Stimulated activated CD4-positive, alpha-beta T cell treated with anti-CD3 and anti-CD28 coated beads, Interleukin-12 subunit alpha, Interleukin-12 subunit beta, amount 100 ng/mL, for 24 hours (primary cell): ENCODE results near the gene SLC25A48.

Experiments used
- DNase-seq, 2 experiments: peaks; one replicate each; pipeline ENCODE4 v3.0.0-alpha.2; 2020; ENCODE audit warnings: low read depth in 2 of 2

SLC25A48 gene

DNA sequence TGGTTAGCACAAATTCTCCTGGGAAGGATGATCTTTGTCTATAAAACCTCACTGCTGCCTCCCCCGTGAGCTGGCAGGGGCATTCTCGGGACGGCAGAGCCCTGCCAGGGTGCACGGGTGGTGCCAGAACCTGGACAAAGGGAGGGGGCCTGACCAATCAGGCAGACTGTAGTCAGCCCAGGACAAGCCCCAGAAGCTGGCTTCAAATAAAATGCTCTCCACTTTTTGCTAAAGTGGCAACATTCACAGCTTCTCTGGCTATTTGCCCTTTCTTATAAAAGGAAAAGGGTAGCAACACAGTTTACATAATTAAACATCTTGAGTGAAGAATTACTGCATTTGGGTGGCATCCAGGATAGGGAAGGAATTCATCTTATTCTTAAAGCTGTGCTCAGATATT, 46.8 kb downstream of the SLC25A48 start:
- no peak for DNase-seq

DNA sequence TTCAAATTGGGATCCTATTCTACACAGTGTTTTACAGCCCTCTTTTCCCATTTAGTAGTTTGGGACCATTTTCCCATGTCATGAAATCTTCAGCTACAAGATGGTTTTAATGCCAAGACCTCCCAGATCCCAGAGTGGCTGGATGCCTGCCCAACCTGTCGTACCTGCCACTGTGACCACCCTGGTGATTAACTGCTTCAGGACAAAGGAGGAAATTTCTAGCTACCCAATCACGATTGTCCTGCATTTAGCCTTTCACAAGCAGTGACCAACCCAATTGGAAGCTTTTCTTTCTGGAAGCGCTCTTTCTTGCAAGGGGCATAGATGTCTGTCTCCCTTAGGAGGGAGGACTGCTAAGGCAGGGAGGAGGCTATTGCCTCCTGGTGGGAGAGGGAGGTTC, 47.4 kb downstream of the SLC25A48 start:
- no peak for DNase-seq

DNA sequence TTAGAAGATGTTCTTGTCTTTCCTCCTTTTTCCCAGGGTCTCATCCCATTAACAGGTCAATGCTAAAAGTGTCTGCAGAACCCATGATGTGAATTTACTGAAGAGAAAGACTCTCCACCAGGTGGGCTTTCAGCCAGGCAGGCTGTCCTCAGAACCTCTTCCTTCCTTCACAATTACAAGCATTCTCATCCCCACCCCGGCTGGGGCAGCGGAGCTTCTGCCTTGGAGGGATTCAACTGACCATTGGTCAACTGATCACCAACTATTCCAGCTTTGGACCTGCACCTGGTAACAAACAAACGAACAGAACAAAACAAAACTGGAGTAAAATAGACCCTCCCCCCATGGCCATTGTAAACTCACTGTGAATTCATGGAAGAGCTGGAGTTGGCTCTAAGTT, 48.6 kb downstream of the SLC25A48 start:
- no peak for DNase-seq

DNA sequence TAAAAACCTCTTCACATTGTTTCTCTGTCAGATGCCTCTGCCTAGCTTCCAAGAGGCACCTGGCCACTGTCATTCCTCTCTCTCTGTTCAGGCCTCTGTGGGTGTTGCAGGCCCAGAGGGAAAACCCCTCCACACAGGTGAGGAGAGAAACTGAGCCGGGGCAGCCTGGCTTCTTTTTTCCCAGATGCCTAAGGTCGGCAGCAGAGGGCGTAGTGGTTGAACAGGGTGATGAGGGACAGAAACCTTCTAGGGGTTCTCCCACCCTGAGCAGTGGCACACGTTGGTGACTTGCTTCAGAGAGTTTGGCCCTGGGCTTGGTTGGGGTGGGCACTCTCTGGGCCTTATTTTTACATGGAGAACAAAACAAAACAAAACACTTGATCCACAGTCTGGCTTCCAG, 49.0 kb downstream of the SLC25A48 start:
- DNase-seq = no peak

DNA sequence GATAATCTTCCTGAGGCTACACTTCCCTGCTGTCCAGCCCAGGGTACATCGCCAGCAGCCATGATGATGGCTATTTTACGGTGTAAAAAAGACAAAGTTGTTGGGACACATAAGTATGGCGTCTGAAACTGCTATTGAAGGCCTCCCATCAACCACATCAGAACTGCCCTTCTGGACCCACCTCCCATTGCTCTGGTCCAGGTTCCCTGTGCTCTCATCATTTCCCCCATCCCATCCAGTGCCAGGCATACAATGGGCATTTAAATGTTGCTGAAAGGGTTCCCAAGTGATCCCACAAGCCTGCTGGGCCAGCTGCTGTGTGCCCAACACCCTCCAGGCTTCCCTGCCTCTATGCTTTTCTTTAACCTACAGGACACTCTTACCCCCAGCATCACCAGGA, 50.6 kb downstream of the SLC25A48 start:
- no peak for DNase-seq

DNA sequence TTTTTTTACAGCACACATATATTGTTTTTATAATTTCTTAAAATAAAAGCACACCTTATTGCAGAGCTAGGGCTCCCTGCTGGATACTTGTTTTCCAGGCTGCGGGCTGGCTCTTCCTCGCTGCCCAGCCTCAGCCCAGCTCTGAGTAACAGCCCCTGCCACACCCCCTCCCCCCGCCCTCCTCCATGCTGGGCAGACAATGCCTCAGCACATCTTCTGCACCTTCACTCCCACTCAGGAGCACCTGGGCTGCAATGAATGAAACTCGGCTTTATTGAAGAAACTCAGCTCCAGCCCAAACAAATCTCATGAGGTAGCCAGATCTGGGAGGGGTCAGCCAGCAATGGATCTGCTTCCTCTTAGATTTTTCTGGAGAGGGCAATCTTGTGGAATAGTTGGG, 51.7 kb downstream of the SLC25A48 start:
- no peak for DNase-seq

DNA sequence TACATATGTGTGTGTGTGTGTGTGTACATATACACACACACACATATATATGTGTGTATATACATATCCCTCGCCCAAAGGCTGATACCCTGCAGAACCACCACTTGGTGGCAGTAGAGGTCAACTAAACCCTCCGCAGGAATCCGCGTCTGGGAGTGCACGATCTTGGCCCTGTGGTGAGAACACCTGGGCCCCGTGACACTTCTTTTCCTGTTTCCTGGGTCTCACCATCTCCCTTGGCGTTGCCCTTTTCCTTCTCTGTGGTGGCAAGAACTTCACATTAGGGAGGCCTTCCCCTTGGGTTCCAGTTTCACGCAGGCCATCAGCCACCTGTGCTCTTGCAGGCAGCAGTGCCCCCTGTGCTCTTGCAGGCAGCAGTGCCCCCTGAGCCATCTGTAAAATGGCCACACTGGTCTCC, 53.0 kb downstream of the SLC25A48 start:
- DNase-seq = peak; percentile 24 to 52

DNA sequence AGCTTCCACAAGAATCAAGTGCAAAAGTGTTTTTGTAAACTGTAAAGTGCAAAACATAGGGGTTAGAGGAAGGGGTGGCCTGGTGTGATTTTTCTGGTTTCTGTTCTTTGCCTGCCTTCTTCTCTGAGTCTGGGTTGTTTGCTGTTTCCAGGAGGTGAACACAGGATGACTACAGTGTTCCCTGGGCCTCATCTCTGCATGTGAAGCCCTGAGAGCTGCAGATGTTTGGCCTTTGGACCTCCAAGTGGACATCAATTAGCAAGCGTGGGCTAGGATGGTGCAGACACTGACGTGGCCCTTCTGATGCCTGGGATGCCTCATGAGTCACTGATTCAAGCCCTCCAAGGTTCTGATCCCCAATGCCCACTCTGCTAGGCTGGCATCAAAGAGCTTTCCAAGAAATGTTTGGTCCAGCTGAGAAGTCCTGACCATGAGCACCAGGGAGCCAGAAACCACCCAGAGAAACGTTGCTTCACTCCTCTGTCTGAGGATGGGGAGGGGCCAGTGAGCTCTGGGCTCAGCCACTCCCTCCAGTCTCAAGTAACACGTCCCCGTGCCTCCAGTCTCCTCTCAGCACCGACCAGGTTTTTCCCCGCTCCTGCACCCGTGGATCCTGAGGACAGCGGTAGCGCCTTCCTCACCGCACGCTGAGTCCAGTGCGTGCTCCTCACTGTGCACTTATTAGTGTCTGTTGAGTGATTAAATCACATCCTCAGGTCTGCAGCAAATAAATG, 53.6 kb downstream of the SLC25A48 start:
- DNase-seq = no peak

DNA sequence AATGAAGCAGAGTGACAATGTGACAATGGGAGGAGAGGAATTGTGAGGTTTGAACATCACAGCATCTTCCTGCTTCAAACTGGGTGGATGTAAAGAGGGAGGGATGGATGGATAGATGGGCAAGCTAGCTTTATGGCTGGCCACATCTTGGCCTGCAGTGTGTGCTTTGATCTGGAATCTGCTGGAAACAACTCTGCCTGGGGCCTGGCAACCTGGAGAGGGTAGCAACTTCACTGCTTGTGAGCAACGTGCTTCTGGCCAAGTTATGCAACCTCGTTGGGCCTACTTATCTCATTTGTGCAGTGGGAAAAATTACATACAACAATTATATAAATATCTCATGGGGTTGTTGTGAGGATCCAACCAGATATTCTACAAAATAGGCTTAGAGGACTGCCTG, 55.8 kb downstream of the SLC25A48 start:
- no peak for DNase-seq

DNA sequence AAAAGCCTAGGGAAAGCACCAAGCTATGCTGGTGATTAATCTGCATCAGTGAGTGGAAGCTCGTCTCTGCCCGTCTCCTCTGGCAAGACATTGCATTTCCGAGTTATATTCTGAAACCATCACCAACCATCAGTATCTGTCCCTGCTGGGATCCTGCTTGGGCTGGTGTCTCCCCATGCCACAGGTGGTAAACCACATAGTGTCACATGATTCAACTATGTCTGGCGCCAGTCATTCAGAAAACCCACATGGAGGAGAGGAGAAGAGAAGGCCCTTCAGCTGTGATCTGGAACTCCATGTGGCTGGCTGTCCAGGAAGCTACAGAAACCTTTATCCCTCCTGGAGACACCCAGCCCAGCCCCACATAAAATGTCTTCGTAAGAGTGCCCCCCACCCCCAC, 56.4 kb downstream of the SLC25A48 start:
- peak; percentile 4 to 37 for DNase-seq

DNA sequence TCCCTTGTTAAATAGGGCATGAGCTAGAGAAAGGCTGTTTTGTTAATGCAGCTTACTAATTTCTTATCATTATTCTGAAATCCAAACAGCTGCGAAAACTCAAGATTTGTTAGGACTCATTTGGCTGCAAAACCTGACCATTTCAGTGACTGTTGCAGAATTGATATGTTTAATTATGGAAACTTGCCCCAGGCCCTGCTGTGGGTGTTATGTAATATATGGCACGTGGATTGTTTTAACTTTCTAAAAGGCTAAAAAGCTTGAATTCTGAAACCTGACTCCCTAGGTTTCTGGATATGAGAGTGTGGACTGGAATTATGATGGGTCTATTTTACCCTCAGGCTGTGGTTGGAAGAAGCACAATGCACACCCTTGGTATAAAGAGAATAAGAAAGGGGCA, 56.8 kb downstream of the SLC25A48 start:
- DNase-seq = no peak

DNA sequence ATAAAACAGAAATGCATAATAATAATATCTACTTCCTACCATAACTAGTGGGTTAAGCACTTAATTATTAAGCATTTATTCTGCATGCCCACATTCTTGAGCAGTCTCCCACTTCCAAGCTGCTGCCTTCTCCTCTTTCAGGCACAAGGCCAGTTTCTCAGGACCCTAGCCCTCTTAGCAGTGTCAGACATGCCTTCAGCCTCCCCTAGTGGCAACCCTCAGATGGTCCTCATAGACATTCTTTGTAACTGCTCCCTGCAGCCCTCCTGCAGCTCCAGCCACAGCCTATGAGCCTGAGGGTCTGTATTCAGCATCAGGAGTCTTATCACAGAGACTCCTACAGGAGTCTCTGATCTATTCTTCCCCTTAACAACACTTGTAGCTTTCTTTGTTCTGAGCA, 57.3 kb downstream of the SLC25A48 start:
- no peak for DNase-seq

DNA sequence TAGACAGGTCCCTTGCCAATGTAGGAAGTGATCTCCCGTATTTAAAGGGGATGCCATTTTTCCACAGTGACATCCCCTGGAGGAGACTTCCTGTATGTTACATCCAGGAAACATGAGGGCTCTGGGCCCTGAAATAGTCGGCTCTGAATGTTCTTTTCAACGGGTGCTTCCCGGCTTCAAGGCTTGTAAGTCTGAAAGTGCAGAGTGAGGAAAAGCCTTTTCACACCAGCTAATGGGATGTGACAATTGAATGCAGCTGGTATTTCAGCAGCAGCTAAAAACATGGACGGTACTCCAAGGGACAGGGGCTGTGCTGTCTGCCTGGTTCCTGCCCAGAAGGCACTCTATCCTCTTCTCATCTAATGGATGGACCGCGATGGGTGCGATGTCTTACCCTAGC, 59.8 kb downstream of the SLC25A48 start:
- no peak for DNase-seq

DNA sequence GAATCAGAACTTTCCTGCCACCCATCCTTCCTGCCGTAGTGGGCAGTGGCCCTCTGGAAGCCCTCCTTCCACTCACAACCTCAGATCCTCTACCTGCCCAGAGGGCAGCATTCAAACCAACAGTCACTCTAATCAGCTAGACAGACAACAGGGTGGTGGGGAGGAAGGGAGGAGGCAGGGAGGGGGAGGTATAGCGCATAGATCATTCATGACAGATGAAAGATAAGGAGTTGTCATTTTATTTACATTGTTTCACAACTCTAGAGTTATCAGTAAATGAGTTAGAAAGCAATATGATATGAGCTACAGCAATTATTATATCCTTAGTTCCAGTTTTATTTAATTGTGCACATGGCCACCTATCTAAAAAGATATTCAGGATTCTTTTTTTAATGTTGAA, 60.3 kb downstream of the SLC25A48 start:
- no peak for DNase-seq

DNA sequence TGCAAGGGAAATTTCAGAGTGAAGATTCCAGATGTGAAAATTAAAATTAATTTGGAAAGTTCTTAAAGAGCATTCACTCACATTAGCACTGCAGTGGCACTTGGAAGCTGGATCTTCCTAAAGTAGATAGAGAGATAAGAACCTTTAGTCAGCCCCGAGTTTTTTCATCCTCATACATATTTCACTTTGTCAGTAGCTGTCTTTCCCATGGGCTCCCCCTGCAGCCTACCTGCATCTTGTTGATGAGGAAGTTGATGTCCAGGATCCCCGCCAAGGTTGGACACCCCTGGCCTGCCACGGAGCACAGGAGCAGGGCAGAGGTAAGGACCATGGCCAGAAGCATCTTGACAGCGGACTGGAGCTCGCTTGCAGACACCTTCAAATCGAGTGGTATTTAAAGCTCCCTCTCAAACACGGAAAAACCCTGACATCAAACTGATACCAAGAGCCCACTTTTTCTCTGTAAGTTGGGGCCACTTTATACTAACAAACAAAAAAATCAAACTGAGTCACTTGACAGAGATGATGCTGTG, 61.1 kb downstream of the SLC25A48 start, which contains the start of gene IL9:
IL9 (minus strand) TSS at position 368 of the 533 bp plus-strand sequence; CDS start at position 343, 25 bp downstream.
- DNase-seq = no peak

DNA sequence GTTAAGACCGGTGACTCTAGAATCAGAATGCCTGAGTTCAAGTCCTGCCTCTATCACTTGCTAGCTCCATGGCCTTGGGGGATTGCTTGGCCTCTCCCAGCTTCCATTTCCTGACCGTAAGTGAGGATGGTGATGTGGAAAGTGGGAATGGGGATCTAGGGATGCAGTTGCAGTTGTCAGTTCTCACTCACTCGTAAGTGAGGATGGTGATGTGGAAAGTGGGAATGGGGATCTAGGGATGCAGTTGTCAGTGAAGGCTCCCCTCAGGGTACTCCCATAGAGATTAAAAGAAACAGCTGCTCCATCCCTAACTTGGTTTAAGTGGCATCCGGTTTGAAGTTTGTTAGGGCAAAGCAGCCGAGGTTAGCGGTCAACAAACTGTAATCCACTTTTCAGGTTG, 64.2 kb downstream of the SLC25A48 start:
- no peak for DNase-seq

DNA sequence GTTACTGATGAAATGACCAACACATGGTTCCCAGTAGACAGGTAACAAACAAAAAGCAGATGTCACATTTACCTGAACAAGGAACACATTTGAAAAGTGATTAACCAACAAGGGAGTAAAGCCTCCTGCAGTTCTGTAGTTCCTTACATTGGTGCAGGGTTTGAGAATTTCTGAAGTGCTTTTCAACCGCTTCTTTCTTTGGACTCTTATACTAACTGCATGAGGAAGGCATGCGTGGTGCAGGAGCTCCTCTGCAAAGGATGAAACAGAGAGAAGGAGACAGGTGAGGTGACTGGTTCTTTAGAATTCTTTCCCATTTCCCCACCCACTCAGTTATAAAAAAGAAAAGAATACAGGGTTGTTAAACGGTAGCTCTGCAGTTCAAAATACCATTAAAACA, 65.8 kb downstream of the SLC25A48 start:
- DNase-seq = no peak

DNA sequence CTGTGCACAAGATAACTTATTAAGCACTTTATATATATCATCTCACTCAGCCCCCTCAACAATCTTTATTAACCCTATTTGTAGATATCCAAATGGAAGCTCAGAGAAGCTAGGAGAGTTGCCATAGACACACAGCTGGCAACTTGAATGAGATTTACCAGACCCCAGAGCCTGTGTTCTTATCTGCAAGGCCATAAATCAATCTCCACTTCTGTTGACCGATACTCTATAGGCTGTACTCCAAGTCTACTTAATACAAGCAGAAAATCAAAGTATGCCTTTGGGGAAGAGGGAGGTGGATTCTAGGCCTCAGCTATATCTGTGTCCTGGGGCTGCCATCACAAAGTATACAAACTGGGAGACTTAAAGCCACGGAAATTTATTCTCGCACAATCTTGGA, 67.2 kb downstream of the SLC25A48 start:
- no peak for DNase-seq

DNA sequence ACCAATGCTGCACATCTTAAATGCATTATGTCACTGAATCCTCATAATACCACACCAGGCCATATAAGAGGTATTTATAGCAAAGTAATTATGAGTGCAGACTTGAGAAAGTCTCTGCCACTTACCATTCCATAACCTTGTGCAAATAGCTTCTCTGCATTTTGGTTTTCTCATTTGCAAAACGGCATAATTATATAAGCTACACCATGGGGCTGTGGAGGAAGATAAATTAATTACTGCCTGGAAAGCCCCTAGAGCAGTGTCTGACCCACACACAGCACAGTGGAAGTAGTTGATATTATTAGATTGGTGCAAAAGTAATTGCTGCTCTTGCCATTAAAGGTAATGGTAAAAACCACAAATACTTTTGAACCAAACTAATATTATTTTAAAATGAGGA, 70.7 kb downstream of the SLC25A48 start:
- no peak for DNase-seq

DNA sequence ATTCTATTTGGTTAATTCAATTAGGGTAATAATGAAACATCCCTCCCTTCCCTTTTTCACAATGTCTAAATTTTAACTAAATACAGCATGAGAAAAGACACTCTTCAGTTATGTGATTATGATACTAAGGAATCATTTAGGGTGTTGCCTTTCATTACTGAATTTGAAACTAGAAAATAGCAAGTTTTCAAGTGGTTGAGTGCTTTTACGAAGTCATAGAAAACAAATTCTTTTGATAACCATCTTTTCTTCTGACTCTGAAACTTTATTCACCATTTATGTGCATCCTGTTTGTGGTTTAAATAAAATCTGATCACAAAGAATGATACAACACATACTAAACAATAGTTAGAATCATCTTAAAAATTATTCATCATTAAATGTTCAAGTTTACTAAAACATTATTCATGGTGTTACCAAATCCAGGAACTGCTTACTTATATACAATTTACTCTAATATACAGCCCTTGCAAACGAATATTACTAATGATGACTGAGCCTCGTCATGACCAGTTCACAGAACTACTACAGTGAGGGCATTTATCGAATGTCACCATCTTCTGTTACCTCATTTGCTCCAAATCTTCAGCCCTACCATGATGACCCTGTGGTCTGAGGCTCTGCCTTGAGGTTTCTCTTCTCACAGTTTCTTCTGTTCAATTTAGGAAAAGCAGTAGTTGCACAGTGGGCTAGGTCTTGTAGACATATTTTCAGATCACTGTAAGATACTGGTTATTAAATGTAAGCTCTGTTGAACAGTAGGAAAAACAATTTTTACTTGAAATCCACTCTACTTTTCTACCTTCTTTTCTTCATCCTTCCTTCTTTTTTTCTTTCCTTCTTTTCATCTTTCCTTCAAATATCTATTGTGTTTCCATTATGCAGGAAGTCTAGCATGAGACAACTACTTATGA, 79.5 kb downstream of the SLC25A48 start:
- DNase-seq = no peak

DNA sequence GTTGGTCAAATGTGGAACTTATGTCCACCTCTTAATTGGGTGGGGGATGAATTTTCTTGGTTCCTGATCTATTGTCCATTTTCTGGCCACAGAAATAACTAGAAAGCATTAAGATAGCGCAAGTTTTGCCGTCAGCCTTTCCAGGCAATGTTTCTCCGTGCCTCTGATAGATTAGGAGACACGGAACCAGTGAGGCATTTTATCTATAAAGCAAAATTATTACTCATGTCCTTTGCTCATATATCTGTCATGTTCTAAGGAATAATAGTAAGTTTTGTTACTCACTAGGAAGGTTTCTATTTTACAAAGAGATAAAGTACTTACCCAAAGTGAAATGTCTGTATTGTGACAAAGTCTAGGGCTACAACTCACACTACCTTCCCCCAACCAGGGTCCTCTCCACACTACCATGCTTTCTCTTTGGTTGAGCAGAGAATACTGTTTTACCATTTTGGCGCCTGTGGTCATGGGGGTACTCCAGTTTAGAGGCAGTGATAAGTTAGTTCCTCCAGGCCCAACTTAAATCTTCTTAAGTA, 81.1 kb downstream of the SLC25A48 start:
- no peak for DNase-seq

DNA sequence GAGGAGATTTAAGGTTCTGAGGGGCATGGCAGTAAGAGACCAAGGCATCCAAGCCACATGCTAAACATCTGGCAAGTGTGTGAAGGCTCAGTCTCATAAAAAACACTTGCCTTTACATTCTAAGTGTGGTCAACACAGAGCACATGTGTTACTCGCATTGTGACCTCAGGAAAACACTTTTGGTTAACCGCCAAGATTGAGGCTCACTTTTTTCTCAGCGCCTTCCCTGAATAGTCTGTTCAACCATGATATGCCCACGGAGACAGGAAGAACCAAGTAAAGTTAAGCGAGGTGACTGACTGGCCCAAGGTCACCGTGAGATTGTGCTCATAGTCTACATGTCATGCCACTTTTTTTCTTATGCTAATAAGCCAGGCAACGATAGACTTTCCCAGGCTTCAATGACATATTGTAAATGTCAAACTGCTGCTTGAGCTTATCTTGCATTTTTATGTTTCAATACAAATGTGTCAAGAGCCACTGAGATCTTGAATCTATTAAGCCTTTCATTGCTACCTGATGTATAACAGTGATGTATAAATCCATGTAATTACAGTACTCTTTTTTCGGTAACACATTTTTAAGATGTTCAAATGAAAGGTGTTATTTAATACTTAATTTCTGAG, 82.3 kb downstream of the SLC25A48 start:
- no peak for DNase-seq
